Thyroid gland (tissue), 4 donors: ENCODE results near the gene TMEM202. TPM values are rescaled to one million over a fixed set of nuclear protein-coding genes. Genes with fewer than 3 reads are reported as not detected.

Experiments
- DNase-seq, 2 donors: peaks; one replicate each; pipeline ENCODE4 v3.0.0-alpha.2; 2019
- H3K27ac ChIP-seq, 3 donors: fragments of 200-600 bp; sonication (generic); 1 replicate in 2 of 3; 2 replicates in 1 of 3; pipeline ENCODE4 v1.5.1; 2016 to 2019; ENCODE audit warnings: mild to moderate bottlenecking in 1 of 3, moderate library complexity in 1 of 3
- H3K27me3 ChIP-seq: fragments of 200-600 bp; sonication (generic); one replicate; pipeline ENCODE4 v1.5.1; 2019
- H3K36me3 ChIP-seq, 2 donors: fragments of 200-600 bp; sonication (generic); one replicate each; pipeline ENCODE4 v1.5.1; 2016 to 2019
- H3K4me1 ChIP-seq, 2 donors: fragments of 200-600 bp; sonication (generic); one replicate each; pipeline ENCODE4 v1.5.1; 2017 to 2019
- H3K4me3 ChIP-seq, 3 donors: fragments of 200-600 bp; sonication (generic); replicated peaks in 1 of 3; 1 replicate in 2 of 3; 2 replicates in 1 of 3; pipeline ENCODE4 v1.5.1; 2016; ENCODE audit warnings: mild to moderate bottlenecking in 1 of 3
- H3K9me3 ChIP-seq: fragments of 200-600 bp; sonication (generic); one replicate; pipeline ENCODE4 v1.5.1; 2017
- POLR2A ChIP-seq, 2 donors: fragments of 450-650 bp; IDR thresholded peaks; one replicate each; pipeline ENCODE4 v1.6.1; 2017; ENCODE audit warnings: antibody characterized with exemption in 2 of 2, mild to moderate bottlenecking in 2 of 2, moderate library complexity in 1 of 2
- WGBS, 2 donors: methylation state at CpG; one replicate each; pipeline ENCODE4 v1.1.5; 2017; 5-methylcytosine and 5-hydroxymethylcytosine counted together
- intact Hi-C: fragments of 100-400 bp; cut with DNase I; formaldehyde crosslinking; loops from one replicate; pipeline ENCODE4 v1.15.1; 2023
- total RNA-seq, 4 donors: library from RNA; depleted of rRNA; stranded (reverse); fragments of >200 nt; gene quantifications; one replicate each; pipeline ENCODE4 v1.2.3, GENCODE V29; 2016
- TF ChIP-seq, protein P1 (sequence below), 6 experiments: fragments of 200-600 bp in 3 of 6; fragments of 450-650 bp in 3 of 6; sonication (generic) in 3 of 6; IDR thresholded peaks; one replicate each; pipeline ENCODE4 v1.5.1; 2016 to 2019; ENCODE audit warnings: antibody characterized with exemption in 6 of 6, mild to moderate bottlenecking in 2 of 6, inconsistent platforms in 1 of 6, moderate library complexity in 1 of 6

Gene TMEM202
- total RNA-seq = not detected

DNA sequence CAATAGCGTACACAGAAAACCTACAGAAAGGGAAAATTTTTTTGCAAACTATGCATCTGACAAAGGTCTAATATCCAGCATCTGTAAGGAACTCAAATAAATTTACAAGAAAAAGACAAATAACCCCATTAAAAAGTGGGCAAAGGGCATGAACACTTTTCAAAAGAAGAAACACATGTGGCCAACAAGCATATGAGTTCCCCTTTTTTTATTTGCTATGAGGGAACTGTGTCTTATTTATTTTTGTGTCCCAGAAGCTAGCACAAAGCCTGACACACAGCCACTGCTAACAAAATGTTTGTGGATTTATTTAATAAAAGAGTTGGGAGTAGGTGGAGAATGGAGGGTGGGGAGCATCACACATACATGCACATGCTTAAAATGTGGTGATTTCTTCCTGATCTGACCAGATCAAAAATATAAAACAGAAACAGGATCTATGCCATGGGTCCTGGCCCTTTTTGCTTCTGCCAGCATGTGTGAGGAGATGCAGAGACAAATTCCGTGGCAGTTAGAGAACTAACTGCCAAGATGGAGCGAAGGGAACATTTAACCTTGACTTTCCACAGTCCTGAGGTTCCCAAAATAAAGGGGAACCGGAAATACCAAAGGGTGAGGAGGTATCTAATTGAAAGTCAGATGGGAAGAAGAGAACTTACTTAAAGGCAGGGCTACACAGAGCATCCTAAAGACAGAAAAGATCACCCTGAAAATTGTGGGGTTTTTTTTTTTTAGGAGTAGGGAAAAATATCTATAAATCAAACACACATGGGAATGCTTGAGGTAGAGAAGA is at the start of gene TMEM202:
TMEM202 (plus strand) TSS at position 510 of the 793 bp plus-strand sequence; CDS start at position 532, 22 bp downstream.
- TF ChIP-seq, protein P1, sequence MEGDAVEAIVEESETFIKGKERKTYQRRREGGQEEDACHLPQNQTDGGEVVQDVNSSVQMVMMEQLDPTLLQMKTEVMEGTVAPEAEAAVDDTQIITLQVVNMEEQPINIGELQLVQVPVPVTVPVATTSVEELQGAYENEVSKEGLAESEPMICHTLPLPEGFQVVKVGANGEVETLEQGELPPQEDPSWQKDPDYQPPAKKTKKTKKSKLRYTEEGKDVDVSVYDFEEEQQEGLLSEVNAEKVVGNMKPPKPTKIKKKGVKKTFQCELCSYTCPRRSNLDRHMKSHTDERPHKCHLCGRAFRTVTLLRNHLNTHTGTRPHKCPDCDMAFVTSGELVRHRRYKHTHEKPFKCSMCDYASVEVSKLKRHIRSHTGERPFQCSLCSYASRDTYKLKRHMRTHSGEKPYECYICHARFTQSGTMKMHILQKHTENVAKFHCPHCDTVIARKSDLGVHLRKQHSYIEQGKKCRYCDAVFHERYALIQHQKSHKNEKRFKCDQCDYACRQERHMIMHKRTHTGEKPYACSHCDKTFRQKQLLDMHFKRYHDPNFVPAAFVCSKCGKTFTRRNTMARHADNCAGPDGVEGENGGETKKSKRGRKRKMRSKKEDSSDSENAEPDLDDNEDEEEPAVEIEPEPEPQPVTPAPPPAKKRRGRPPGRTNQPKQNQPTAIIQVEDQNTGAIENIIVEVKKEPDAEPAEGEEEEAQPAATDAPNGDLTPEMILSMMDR (IDR thresholded peaks at IDR 0.05) = no peak
- TF ChIP-seq POLR2A (IDR thresholded peaks at IDR 0.05) = no peak
- no peak for DNase-seq
- Histone ChIP-seq H3K27me3 (no peaks in the 10 kb centered on the region), H3K4me1 (no peaks in the 10 kb centered on the region), H3K36me3 (no peaks in the 10 kb centered on the region), H3K4me3 (no peak within 1 kb of the TSS), H3K27ac (no peak within 1 kb of the TSS), H3K9me3 (no peaks in the 10 kb centered on the region)
- intact Hi-C loops = no loop called here
- 71 to 77% methylated on average over 4 of the region's 4 CpGs for WGBS, 2 donors

- 97 to 98% methylated on average over 2 of the region's 2 CpGs for WGBS, 2 donors
- peaks cover 63 to 68% of the 10 kb centered on the region in 2 donors for H3K36me3 ChIP-seq
Observed at GRCh38 chr15:72353266-72353665, 44.8 kb upstream of the TMEM202 start.

DNA sequence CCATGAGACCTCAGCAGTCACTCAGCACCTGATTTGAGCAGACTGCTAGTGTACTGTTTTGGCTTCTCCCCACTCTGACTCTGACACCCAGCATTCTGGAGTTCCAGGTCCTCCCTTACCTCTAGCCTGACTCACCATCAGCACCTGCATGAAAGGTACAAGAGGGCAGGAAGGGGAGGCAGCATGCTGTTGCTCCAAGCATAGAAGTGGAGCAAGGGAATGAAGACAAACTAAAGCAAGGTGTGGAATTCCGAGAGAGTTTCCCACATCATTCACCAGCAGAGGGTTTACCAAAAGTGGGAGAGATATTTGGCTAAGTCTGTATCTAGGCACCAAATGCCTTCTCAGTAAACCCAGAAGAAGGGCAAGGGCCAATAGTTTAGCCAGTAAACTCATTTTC is 43.6 kb upstream of the TMEM202 start:
- no peaks in the 10 kb centered on the region for H3K27me3 ChIP-seq
- H3K36me3 ChIP-seq = peaks cover 53 to 55% of the 10 kb centered on the region in 2 donors
- 88 to 96% methylated on average over 1 of the region's 1 CpG for WGBS, 2 donors
- H3K27ac ChIP-seq = no peak overlapping the region
- TF ChIP-seq POLR2A (IDR thresholded peaks at IDR 0.05) = no peak
- TF ChIP-seq, protein P1 (IDR thresholded peaks at IDR 0.05) = no peak
- H3K9me3 ChIP-seq = no peaks in the 10 kb centered on the region
- DNase-seq = no peak
- peaks cover 0 to 16% of the 10 kb centered on the region in 2 donors for H3K4me1 ChIP-seq
- intact Hi-C loops = no loop called here
- no peak overlapping the region for H3K4me3 ChIP-seq

More at GRCh38 chr15:72353266-72353665, 44.8 kb upstream of the TMEM202 start:
- no peak overlapping the region for H3K27ac ChIP-seq
- intact Hi-C loops = no loop called here
- no peaks in the 10 kb centered on the region for H3K9me3 ChIP-seq
- no peaks in the 10 kb centered on the region for H3K27me3 ChIP-seq
- DNase-seq = no peak
- no peak overlapping the region for H3K4me3 ChIP-seq
- H3K4me1 ChIP-seq = peaks cover 0 to 5% of the 10 kb centered on the region in 2 donors
- TF ChIP-seq POLR2A (IDR thresholded peaks at IDR 0.05) = no peak
- TF ChIP-seq, protein P1 (IDR thresholded peaks at IDR 0.05) = no peak

DNA sequence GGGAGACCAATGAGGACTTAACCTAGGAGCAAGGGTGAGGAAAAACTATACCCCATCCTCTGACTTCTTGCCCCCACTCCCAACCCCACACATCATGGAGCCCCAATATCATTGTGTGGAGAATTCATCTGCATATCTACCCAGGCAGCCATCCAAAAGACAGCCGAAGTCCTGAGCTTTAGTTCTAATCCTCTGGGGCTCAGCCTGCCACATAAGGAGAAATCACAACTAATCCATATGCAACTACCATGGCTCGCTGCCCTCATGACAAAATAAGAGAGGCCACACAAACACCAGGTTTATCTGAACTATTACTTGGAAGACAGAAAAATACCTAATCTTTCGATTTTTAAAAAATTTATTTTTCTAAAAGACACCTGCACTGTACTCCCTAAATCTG is 40.0 kb upstream of the TMEM202 start:
- 89 to 94% methylated on average over 3 of the region's 3 CpGs for WGBS, 2 donors
- no peaks in the 10 kb centered on the region for H3K27me3 ChIP-seq
- no peaks in the 10 kb centered on the region for H3K9me3 ChIP-seq
- H3K27ac ChIP-seq = peak overlapping the region in 1 of 3 donors; percentile 7
- DNase-seq = no peak
- intact Hi-C loops = no loop called here
- H3K36me3 ChIP-seq = peaks cover 22 to 24% of the 10 kb centered on the region in 2 donors
- TF ChIP-seq POLR2A (IDR thresholded peaks at IDR 0.05) = no peak
- TF ChIP-seq, protein P1 (IDR thresholded peaks at IDR 0.05) = no peak
- peaks cover 0 to 16% of the 10 kb centered on the region in 2 donors for H3K4me1 ChIP-seq
- H3K4me3 ChIP-seq = no peak overlapping the region

GRCh38 chr15:72358650-72359171 is 39.4 kb upstream of the TMEM202 start:
- H3K36me3 ChIP-seq = peaks cover 17 to 18% of the 10 kb centered on the region in 2 donors
- 63 to 70% methylated on average over 7 of the region's 7 CpGs for WGBS, 2 donors
- no peaks in the 10 kb centered on the region for H3K27me3 ChIP-seq
- peak overlapping the region in 1 of 3 donors; percentile 9 for H3K27ac ChIP-seq
- peak; percentile 28 for DNase-seq
- no peaks in the 10 kb centered on the region for H3K9me3 ChIP-seq
- H3K4me1 ChIP-seq = peaks cover 0 to 16% of the 10 kb centered on the region in 2 donors
- no peak overlapping the region for H3K4me3 ChIP-seq
- TF ChIP-seq, protein P1 (IDR thresholded peaks at IDR 0.05) = no peak
- no peak for TF ChIP-seq POLR2A (IDR thresholded peaks at IDR 0.05)
- intact Hi-C loops = no loop called here
